Uterus (tissue), 2 donors: ENCODE results near the gene NAV2.
A peak's percentile ranks its signal among the peaks of the same experiment; 100 is the strongest.

ENCODE experiments used
- POLR2A ChIP-seq, 2 donors: fragments of 450-650 bp; IDR thresholded peaks; one replicate each; pipeline ENCODE4 v1.6.1; 2016; ENCODE audit warnings: antibody characterized with exemption in 2 of 2, mild to moderate bottlenecking in 1 of 2, moderate library complexity in 1 of 2
- TF ChIP-seq, protein P1 (sequence below), 4 experiments: fragments of 200-600 bp in 2 of 4; fragments of 450-650 bp in 2 of 4; sonication (generic) in 2 of 4; IDR thresholded peaks; one replicate each; pipeline ENCODE4 v1.5.1; 2016 to 2019; ENCODE audit warnings: antibody characterized with exemption in 4 of 4, mild to moderate bottlenecking in 2 of 4, moderate library complexity in 1 of 4

DNA sequence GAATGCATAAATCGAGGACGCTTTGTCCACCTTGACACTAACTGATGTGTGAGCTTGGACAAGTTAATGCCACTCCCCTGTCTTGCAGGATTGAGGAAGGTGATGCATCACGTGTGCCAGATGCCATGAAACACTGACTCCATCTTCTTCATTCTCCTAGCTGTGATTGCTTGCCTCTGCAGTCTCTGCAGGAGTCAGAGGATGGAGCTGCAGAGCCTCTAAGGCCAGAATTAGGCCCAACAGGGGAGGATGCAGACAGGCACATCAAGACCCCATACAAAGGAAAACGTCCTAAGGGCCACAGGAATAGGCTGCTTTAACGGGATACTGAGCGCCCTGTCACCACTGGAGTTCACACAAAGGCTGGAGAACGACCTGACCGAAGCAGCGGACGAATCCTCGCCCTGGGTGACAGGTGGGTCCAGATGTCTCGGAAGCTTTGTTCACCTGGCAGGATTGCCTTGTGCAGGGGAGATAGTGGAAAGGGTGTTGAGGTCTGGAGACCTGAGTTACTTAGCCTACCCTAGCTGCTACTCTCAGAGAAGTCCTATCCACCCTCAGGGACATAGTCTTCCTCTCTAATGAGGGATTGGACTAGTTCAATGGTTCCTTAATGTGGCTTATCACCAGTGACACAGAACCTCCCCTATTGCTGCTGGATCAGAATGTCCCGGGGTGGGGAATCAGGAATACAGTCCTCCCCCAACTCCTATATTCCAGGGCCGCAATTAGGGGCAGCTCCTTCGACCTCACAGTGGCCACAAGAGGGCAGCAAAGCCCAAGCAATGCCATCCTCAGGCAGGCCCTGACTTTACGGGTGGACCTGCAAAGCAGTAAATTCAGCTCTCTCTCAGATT, 415.3 kb downstream of the NAV2 start:
- TF ChIP-seq, protein P1, sequence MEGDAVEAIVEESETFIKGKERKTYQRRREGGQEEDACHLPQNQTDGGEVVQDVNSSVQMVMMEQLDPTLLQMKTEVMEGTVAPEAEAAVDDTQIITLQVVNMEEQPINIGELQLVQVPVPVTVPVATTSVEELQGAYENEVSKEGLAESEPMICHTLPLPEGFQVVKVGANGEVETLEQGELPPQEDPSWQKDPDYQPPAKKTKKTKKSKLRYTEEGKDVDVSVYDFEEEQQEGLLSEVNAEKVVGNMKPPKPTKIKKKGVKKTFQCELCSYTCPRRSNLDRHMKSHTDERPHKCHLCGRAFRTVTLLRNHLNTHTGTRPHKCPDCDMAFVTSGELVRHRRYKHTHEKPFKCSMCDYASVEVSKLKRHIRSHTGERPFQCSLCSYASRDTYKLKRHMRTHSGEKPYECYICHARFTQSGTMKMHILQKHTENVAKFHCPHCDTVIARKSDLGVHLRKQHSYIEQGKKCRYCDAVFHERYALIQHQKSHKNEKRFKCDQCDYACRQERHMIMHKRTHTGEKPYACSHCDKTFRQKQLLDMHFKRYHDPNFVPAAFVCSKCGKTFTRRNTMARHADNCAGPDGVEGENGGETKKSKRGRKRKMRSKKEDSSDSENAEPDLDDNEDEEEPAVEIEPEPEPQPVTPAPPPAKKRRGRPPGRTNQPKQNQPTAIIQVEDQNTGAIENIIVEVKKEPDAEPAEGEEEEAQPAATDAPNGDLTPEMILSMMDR (IDR thresholded peaks at IDR 0.05): peak; percentile 72 to 82 (median 80)
- no peak for TF ChIP-seq POLR2A (IDR thresholded peaks at IDR 0.05)
